Measurements from ENCODE around the gene HBG1. TPM values are rescaled to one million over a fixed set of nuclear protein-coding genes. Genes with fewer than 3 reads are reported as not detected.

Gene HBG1
- total and polyA plus RNA-seq, 3 donors from 2014 or later = not detected

- WGBS, 2 donors = 85 to 88% methylated on average over 1 of the region's 1 CpG
- H3K4me3 ChIP-seq = no peak overlapping the region
- H3K9me3 ChIP-seq = no peaks in the 10 kb centered on the region
- H3K27ac ChIP-seq = no peak overlapping the region
- intact Hi-C loops (cut with DNase I; ENCODE audit: low total_unique reads) = no loop called here
- DNase-seq = no peak
- no peaks in the 10 kb centered on the region for H3K27me3 ChIP-seq
- no peaks in the 10 kb centered on the region for H3K36me3 ChIP-seq (ENCODE audit: low read depth, missing control alignments)
- TF ChIP-seq POLR2A (IDR thresholded peaks at IDR 0.05) = no peak
- TF ChIP-seq, protein P1, sequence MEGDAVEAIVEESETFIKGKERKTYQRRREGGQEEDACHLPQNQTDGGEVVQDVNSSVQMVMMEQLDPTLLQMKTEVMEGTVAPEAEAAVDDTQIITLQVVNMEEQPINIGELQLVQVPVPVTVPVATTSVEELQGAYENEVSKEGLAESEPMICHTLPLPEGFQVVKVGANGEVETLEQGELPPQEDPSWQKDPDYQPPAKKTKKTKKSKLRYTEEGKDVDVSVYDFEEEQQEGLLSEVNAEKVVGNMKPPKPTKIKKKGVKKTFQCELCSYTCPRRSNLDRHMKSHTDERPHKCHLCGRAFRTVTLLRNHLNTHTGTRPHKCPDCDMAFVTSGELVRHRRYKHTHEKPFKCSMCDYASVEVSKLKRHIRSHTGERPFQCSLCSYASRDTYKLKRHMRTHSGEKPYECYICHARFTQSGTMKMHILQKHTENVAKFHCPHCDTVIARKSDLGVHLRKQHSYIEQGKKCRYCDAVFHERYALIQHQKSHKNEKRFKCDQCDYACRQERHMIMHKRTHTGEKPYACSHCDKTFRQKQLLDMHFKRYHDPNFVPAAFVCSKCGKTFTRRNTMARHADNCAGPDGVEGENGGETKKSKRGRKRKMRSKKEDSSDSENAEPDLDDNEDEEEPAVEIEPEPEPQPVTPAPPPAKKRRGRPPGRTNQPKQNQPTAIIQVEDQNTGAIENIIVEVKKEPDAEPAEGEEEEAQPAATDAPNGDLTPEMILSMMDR (IDR thresholded peaks at IDR 0.05) = no peak
- H3K4me1 ChIP-seq = no peaks in the 10 kb centered on the region
These were observed 16.4 kb downstream of the HBG1 start for GRCh38 chr11:5233307-5233706.

DNA sequence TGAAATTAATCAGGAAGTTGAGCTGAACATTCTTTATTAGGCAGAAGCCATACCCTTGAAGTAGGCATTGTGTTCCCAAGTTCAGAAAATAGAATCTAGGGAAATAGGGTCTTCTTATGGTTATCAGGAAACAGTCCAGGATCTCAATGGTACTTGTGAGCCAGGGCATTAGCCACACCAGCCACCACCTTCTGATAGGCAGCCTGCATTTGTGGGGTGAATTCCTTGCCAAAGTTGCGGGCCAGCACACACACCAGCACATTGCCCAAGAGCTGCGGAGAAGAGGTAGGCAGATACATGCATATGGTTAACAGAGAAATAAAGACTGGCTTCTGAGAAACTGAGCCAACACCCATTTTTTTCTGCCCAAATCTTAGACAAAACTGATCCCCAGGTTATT lies 16.8 kb downstream of the HBG1 start:
- no peak for DNase-seq
- no peak for TF ChIP-seq POLR2A (IDR thresholded peaks at IDR 0.05)
- TF ChIP-seq, protein P1 (IDR thresholded peaks at IDR 0.05) = no peak
- WGBS, 2 donors = 92 to 98% methylated on average over 2 of the region's 2 CpGs
- H3K27me3 ChIP-seq = no peaks in the 10 kb centered on the region
- H3K4me1 ChIP-seq = no peaks in the 10 kb centered on the region
- H3K4me3 ChIP-seq = no peak overlapping the region
- H3K27ac ChIP-seq = no peak overlapping the region
- H3K36me3 ChIP-seq (ENCODE audit: low read depth, missing control alignments) = no peaks in the 10 kb centered on the region
- H3K9me3 ChIP-seq = no peaks in the 10 kb centered on the region
- intact Hi-C loops (cut with DNase I; ENCODE audit: low total_unique reads) = no loop called here

- Histone ChIP-seq H3K4me3 (no peak overlapping the region), H3K27me3 (no peaks in the 10 kb centered on the region), H3K4me1 (no peaks in the 10 kb centered on the region), H3K27ac (no peak overlapping the region), H3K36me3 (ENCODE audit: low read depth, missing control alignments) (no peaks in the 10 kb centered on the region), H3K9me3 (no peaks in the 10 kb centered on the region)
- intact Hi-C loops (cut with DNase I; ENCODE audit: low total_unique reads) = no loop called here
- no peak for DNase-seq
- TF ChIP-seq POLR2A (IDR thresholded peaks at IDR 0.05) = no peak
- TF ChIP-seq, protein P1 (IDR thresholded peaks at IDR 0.05) = no peak
- 56 to 64% methylated on average over 3 of the region's 3 CpGs for WGBS, 2 donors
These were observed 17.5 kb downstream of the HBG1 start for GRCh38 chr11:5232176-5232575.

DNA sequence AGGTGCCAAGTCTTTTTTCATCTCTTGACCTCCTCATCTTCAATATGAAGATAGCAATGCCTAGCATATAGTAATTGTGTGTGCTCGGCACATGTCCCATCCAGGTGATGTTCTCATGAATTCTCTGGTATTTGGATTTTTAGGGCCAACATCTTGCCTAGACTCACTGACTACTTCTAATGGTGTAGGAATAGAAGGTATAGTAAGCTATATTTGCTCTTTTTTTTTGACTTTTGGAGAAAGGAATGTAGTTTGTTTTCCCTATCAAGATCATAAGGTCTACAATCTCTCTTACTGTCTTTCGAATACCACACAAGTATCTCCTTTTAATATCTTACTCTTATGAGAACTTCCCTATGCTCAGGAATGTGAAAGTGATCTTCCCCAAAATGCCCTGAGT lies 18.5 kb downstream of the HBG1 start:
- no peak overlapping the region for H3K4me3 ChIP-seq
- H3K27me3 ChIP-seq = no peaks in the 10 kb centered on the region
- no peaks in the 10 kb centered on the region for H3K36me3 ChIP-seq (ENCODE audit: low read depth, missing control alignments)
- H3K4me1 ChIP-seq = no peaks in the 10 kb centered on the region
- 87 to 89% methylated on average over 2 of the region's 2 CpGs for WGBS, 2 donors
- TF ChIP-seq POLR2A (IDR thresholded peaks at IDR 0.05) = no peak
- TF ChIP-seq, protein P1 (IDR thresholded peaks at IDR 0.05) = no peak
- no peaks in the 10 kb centered on the region for H3K9me3 ChIP-seq
- no peak overlapping the region for H3K27ac ChIP-seq
- intact Hi-C loops (cut with DNase I; ENCODE audit: low total_unique reads) = no loop called here
- no peak for DNase-seq

GRCh38 chr11:5230266-5230665 lies 19.4 kb downstream of the HBG1 start:
- no peak overlapping the region for H3K4me3 ChIP-seq
- no peaks in the 10 kb centered on the region for H3K36me3 ChIP-seq (ENCODE audit: low read depth, missing control alignments)
- WGBS, 2 donors = 98 to 100% methylated on average over 1 of the region's 1 CpG
- intact Hi-C loops (cut with DNase I; ENCODE audit: low total_unique reads) = no loop called here
- no peak overlapping the region for H3K27ac ChIP-seq
- TF ChIP-seq POLR2A (IDR thresholded peaks at IDR 0.05) = no peak
- TF ChIP-seq, protein P1 (IDR thresholded peaks at IDR 0.05) = no peak
- no peaks in the 10 kb centered on the region for H3K27me3 ChIP-seq
- no peak for DNase-seq
- no peaks in the 10 kb centered on the region for H3K4me1 ChIP-seq
- no peaks in the 10 kb centered on the region for H3K9me3 ChIP-seq

Measured in testis (tissue), 3 donors.